ENCODE measurements around the gene MPP1. TPM values are rescaled to one million over a fixed set of nuclear protein-coding genes. Genes with fewer than 3 reads are reported as not detected.

The MPP1 gene
- total and polyA plus RNA-seq, 3 experiments from 2014 or later = 12.8 to 14.7 (median 13.0) TPM

DNA sequence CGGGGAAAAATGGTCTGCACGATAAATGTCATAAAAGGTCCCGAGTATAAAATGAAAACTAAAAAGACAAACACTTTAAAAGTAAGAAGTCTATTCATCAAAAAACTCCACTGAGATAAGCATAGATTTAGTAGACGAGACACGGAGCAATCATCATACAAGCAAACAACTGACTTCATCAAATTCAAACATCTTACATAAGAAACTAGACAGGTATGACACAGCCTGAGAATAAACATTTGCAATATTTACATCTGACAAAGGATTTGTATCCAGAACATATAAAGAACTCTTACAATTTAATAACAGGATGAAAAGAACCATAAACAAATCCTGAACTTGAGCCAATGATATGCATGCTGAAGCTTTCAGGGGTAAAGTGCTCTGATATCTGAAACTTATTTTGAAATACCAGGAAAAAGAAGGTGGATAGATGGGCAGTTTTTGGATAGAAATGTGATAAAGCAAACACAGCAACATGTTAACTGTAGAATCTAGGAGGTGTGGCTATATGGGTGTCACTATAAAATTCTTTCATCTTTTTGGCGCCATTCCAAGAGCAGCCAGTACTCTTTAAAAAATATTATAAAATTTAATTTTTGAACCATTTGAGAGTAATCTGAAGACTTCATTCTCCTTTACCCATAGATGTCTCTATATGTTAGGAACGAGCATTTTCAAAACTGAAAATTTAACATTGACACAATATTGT, 12.0 kb downstream of the MPP1 start:
- H3K36me3 Mint-ChIP-seq = no peaks in the 10 kb centered on the region
- H3K27me3 Mint-ChIP-seq = peaks cover 0 to 4% of the 10 kb centered on the region in 2 donors
- Histone ChIP-seq H3K27me3 (ENCODE audit: insufficient read depth, low read length, poor library complexity, severe bottlenecking) (no peaks in the 10 kb centered on the region), H3K4me1 (ENCODE audit: insufficient read depth, low read length) (no peaks in the 10 kb centered on the region), H3K36me3 (ENCODE audit: insufficient read depth, low read length) (no peaks in the 10 kb centered on the region), H3K27ac (ENCODE audit: low read depth, low read length) (no peak overlapping the region), H3K9me3 (ENCODE audit: low read length) (no peaks in the 10 kb centered on the region), H3K4me3 (ENCODE audit: low read length) (no peak overlapping the region)
- no peaks in the 10 kb centered on the region for H3K4me1 Mint-ChIP-seq
- H3K9me3 Mint-ChIP-seq = no peaks in the 10 kb centered on the region
- POLR2A ChIA-PET = no interaction called here
- no peak overlapping the region for H3K4me3 Mint-ChIP-seq
- no peak for DNase-seq
- H3K27ac Mint-ChIP-seq = peak overlapping the region in 1 of 8 donors; percentile 39
- CTCF ChIA-PET = no interaction called here

DNA sequence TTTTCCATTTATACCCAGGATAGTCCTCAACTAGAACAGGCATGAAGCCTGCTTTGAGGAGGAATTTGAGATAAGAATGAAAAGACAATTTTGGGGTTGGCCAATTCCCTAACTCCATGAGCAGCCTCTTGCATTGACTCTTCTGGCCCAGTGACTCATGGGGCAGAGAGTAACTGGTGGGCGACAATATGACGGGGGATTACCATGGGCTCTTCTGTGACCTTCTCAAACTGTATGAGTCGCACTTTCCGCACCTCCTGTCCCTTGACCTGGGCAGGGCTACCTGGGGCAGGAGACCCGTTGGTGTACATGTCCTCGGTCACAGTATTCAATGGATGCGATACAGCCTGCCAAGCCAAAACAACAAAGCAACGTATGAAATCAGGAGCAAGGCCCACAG, 13.3 kb downstream of the MPP1 start:
- H3K4me3 ChIP-seq (ENCODE audit: low read length) = no peak overlapping the region
- no peaks in the 10 kb centered on the region for H3K9me3 ChIP-seq (ENCODE audit: low read length)
- H3K36me3 Mint-ChIP-seq = no peaks in the 10 kb centered on the region
- no peaks in the 10 kb centered on the region for H3K27me3 ChIP-seq (ENCODE audit: insufficient read depth, low read length, poor library complexity, severe bottlenecking)
- no peak overlapping the region for H3K27ac Mint-ChIP-seq
- no peak overlapping the region for H3K27ac ChIP-seq (ENCODE audit: low read depth, low read length)
- ChIA-PET POLR2A (no interaction called here), CTCF (no interaction called here)
- no peak overlapping the region for H3K4me3 Mint-ChIP-seq
- H3K4me1 ChIP-seq (ENCODE audit: insufficient read depth, low read length) = no peaks in the 10 kb centered on the region
- peaks cover 0 to 1% of the 10 kb centered on the region in 2 donors for H3K27me3 Mint-ChIP-seq
- no peaks in the 10 kb centered on the region for H3K36me3 ChIP-seq (ENCODE audit: insufficient read depth, low read length)
- DNase-seq = no peak
- H3K9me3 Mint-ChIP-seq = no peaks in the 10 kb centered on the region
- H3K4me1 Mint-ChIP-seq = no peaks in the 10 kb centered on the region

GRCh38 chrX:154791467-154791866, 13.8 kb downstream of the MPP1 start:
- no peaks in the 10 kb centered on the region for H3K36me3 Mint-ChIP-seq
- no peaks in the 10 kb centered on the region for H3K9me3 ChIP-seq (ENCODE audit: low read length)
- peaks cover 0 to 1% of the 10 kb centered on the region in 2 donors for H3K27me3 Mint-ChIP-seq
- no peak overlapping the region for H3K27ac ChIP-seq (ENCODE audit: low read depth, low read length)
- no peaks in the 10 kb centered on the region for H3K4me1 ChIP-seq (ENCODE audit: insufficient read depth, low read length)
- DNase-seq = no peak
- H3K4me3 Mint-ChIP-seq = no peak overlapping the region
- ChIA-PET CTCF (no interaction called here), POLR2A (no interaction called here)
- no peaks in the 10 kb centered on the region for H3K9me3 Mint-ChIP-seq
- H3K27ac Mint-ChIP-seq = no peak overlapping the region
- H3K36me3 ChIP-seq (ENCODE audit: insufficient read depth, low read length) = no peaks in the 10 kb centered on the region
- no peak overlapping the region for H3K4me3 ChIP-seq (ENCODE audit: low read length)
- no peaks in the 10 kb centered on the region for H3K27me3 ChIP-seq (ENCODE audit: insufficient read depth, low read length, poor library complexity, severe bottlenecking)
- H3K4me1 Mint-ChIP-seq = no peaks in the 10 kb centered on the region

DNA sequence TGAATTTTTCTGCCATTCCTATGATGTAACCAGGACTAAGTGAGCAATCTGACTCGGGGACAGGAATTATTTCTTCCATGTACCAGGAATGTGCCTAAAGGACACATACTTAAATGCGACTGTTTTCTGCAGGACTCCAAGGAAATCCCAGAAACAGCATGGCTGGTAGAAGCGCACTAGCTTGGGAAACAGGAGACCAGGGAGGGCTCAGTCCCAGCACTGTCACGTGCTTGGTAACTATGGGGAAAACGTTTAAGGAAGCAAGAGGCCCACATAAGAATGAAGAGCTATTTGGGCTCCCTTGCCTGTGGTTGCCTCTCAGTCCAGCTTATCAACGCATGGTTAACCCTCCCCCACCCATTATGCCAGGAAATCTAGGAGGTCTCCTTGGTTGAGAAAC, 19.6 kb downstream of the MPP1 start:
- no peak for DNase-seq
- Mint-ChIP-seq H3K27me3 (peaks cover 0 to 7% of the 10 kb centered on the region in 2 donors), H3K9me3 (no peaks in the 10 kb centered on the region), H3K4me3 (no peak overlapping the region), H3K36me3 (no peaks in the 10 kb centered on the region), H3K4me1 (peaks cover 0 to 13% (median 4%) of the 10 kb centered on the region in 3 donors), H3K27ac (no peak overlapping the region)
- no peaks in the 10 kb centered on the region for H3K4me1 ChIP-seq (ENCODE audit: insufficient read depth, low read length)
- ChIA-PET POLR2A (no interaction called here), CTCF (no interaction called here)
- no peak overlapping the region for H3K27ac ChIP-seq (ENCODE audit: low read depth, low read length)
- no peak overlapping the region for H3K4me3 ChIP-seq (ENCODE audit: low read length)
- no peaks in the 10 kb centered on the region for H3K36me3 ChIP-seq (ENCODE audit: insufficient read depth, low read length)
- H3K9me3 ChIP-seq (ENCODE audit: low read length) = no peaks in the 10 kb centered on the region
- no peaks in the 10 kb centered on the region for H3K27me3 ChIP-seq (ENCODE audit: insufficient read depth, low read length, poor library complexity, severe bottlenecking)

GRCh38 chrX:154784149-154784995, 20.9 kb downstream of the MPP1 start:
- Histone ChIP-seq H3K27ac (ENCODE audit: low read depth, low read length) (no peak overlapping the region), H3K4me3 (ENCODE audit: low read length) (peak overlapping the region; percentile 47), H3K27me3 (ENCODE audit: insufficient read depth, low read length, poor library complexity, severe bottlenecking) (no peaks in the 10 kb centered on the region), H3K36me3 (ENCODE audit: insufficient read depth, low read length) (no peaks in the 10 kb centered on the region), H3K9me3 (ENCODE audit: low read length) (no peaks in the 10 kb centered on the region), H3K4me1 (ENCODE audit: insufficient read depth, low read length) (no peaks in the 10 kb centered on the region)
- POLR2A ChIA-PET = no interaction called here
- H3K4me3 Mint-ChIP-seq = peak overlapping the region in 4 of 7 donors; percentile 52 to 78 (median 74)
- H3K4me1 Mint-ChIP-seq = peaks cover 0 to 13% (median 4%) of the 10 kb centered on the region in 3 donors
- CTCF ChIA-PET = no interaction called here
- H3K36me3 Mint-ChIP-seq = peaks cover 0 to 1% (median 0%) of the 10 kb centered on the region in 3 donors
- DNase-seq = no peak
- H3K27me3 Mint-ChIP-seq = peaks cover 0 to 7% of the 10 kb centered on the region in 2 donors
- H3K27ac Mint-ChIP-seq = peak overlapping the region in 3 of 8 donors; percentile 1 to 60 (median 58)
- H3K9me3 Mint-ChIP-seq = no peaks in the 10 kb centered on the region

DNA sequence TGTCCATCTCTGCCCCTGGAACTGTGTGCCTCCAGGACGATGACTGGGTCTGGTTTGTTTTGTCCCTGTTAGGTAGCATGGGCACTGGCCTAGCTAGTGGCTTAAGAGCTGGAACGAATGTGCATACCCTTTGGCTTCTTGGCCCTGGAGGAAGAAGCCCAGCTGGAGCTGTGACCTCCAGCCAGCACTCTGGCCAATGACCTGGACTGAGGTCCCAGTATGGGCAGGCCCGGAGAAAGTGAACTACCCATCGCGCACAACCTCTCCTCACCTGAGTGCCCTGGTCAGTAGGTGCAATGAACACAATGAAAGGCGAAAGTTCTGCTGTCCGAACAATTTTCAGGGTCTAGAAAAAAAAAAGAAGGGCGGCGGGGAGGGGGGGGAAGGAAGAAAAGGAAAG, 24.3 kb downstream of the MPP1 start:
- Histone ChIP-seq H3K9me3 (ENCODE audit: low read length) (no peaks in the 10 kb centered on the region), H3K4me1 (ENCODE audit: insufficient read depth, low read length) (no peaks in the 10 kb centered on the region), H3K4me3 (ENCODE audit: low read length) (no peak overlapping the region), H3K27me3 (ENCODE audit: insufficient read depth, low read length, poor library complexity, severe bottlenecking) (no peaks in the 10 kb centered on the region), H3K27ac (ENCODE audit: low read depth, low read length) (no peak overlapping the region), H3K36me3 (ENCODE audit: insufficient read depth, low read length) (peaks cover 9% of the 10 kb centered on the region)
- H3K36me3 Mint-ChIP-seq = peaks cover 0 to 25% (median 5%) of the 10 kb centered on the region in 3 donors
- peaks cover 0 to 8% of the 10 kb centered on the region in 2 donors for H3K27me3 Mint-ChIP-seq
- ChIA-PET CTCF (no interaction called here), POLR2A (no interaction called here)
- H3K27ac Mint-ChIP-seq = no peak overlapping the region
- peaks cover 0 to 13% (median 4%) of the 10 kb centered on the region in 3 donors for H3K4me1 Mint-ChIP-seq
- H3K9me3 Mint-ChIP-seq = no peaks in the 10 kb centered on the region
- no peak for DNase-seq
- no peak overlapping the region for H3K4me3 Mint-ChIP-seq

DNA sequence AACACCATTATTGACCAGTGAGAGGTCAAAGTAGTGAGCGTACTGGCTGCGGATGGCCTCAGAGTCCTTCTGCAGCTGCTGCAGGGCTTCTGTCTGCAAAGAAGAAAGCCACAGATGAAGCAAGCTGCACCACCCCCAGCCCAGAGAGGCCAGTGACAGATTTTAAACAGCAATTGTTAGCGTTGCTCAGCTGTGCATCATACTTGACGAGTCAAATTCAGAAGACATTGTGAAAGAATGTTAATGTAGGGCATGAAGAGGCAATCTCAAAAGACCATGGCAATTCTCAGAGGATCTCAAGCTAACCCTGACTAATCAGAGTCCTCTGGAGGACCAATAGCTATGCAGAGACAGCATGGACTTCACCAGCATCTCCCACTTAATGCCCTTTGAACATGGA, 26.0 kb downstream of the MPP1 start:
- Histone ChIP-seq H3K27ac (ENCODE audit: low read depth, low read length) (no peak overlapping the region), H3K4me1 (ENCODE audit: insufficient read depth, low read length) (no peaks in the 10 kb centered on the region), H3K9me3 (ENCODE audit: low read length) (no peaks in the 10 kb centered on the region), H3K4me3 (ENCODE audit: low read length) (no peak overlapping the region), H3K36me3 (ENCODE audit: insufficient read depth, low read length) (peaks cover 24% of the 10 kb centered on the region), H3K27me3 (ENCODE audit: insufficient read depth, low read length, poor library complexity, severe bottlenecking) (no peaks in the 10 kb centered on the region)
- ChIA-PET POLR2A (no interaction called here), CTCF (no interaction called here)
- H3K4me3 Mint-ChIP-seq = no peak overlapping the region
- peaks cover 0 to 10% (median 3%) of the 10 kb centered on the region in 3 donors for H3K4me1 Mint-ChIP-seq
- DNase-seq = no peak
- peaks cover 0 to 7% of the 10 kb centered on the region in 2 donors for H3K27me3 Mint-ChIP-seq
- H3K27ac Mint-ChIP-seq = peak overlapping the region in 1 of 8 donors; percentile 23
- H3K36me3 Mint-ChIP-seq = peaks cover 0 to 42% (median 5%) of the 10 kb centered on the region in 3 donors
- peaks cover 0 to 2% (median 0%) of the 10 kb centered on the region in 5 donors for H3K9me3 Mint-ChIP-seq

GRCh38 chrX:154776753-154777152, 28.5 kb downstream of the MPP1 start:
- no peak overlapping the region for H3K27ac ChIP-seq (ENCODE audit: low read depth, low read length)
- no peaks in the 10 kb centered on the region for H3K27me3 ChIP-seq (ENCODE audit: insufficient read depth, low read length, poor library complexity, severe bottlenecking)
- H3K4me1 Mint-ChIP-seq = peaks cover 0 to 1% (median 0%) of the 10 kb centered on the region in 3 donors
- H3K4me3 ChIP-seq (ENCODE audit: low read length) = no peak overlapping the region
- POLR2A ChIA-PET = no interaction called here
- DNase-seq = no peak
- H3K27me3 Mint-ChIP-seq = peaks cover 0 to 3% of the 10 kb centered on the region in 2 donors
- H3K4me1 ChIP-seq (ENCODE audit: insufficient read depth, low read length) = no peaks in the 10 kb centered on the region
- peak overlapping the region in 1 of 8 donors; percentile 67 for H3K27ac Mint-ChIP-seq
- H3K36me3 ChIP-seq (ENCODE audit: insufficient read depth, low read length) = peaks cover 30% of the 10 kb centered on the region
- peaks cover 0 to 2% (median 0%) of the 10 kb centered on the region in 5 donors for H3K9me3 Mint-ChIP-seq
- H3K4me3 Mint-ChIP-seq = no peak overlapping the region
- CTCF ChIA-PET = no interaction called here
- H3K9me3 ChIP-seq (ENCODE audit: low read length) = no peaks in the 10 kb centered on the region
- peaks cover 0 to 59% (median 5%) of the 10 kb centered on the region in 3 donors for H3K36me3 Mint-ChIP-seq
